ENCODE measurements around the gene EGFLAM.

GRCh38 chr5:38367410-38367809 lies 109.1 kb downstream of the EGFLAM start:
- no peak for TF ChIP-seq IRF1 (CRISPR knock-in tag; IDR thresholded peaks at IDR 0.05)
- TF ChIP-seq E2F1 (CRISPR knock-in tag; IDR thresholded peaks at IDR 0.05) = no peak
- no peak for TF ChIP-seq ARID4B (CRISPR knock-in tag; IDR thresholded peaks at IDR 0.05; ENCODE audit: borderline replicate concordance)
- TF ChIP-seq CBFB (CRISPR knock-in tag; IDR thresholded peaks at IDR 0.05; ENCODE audit: low read depth) = no peak
